GM12878 (cell line): ENCODE data around the gene TUBB. TPM values are rescaled to one million over a fixed set of nuclear protein-coding genes. Genes with fewer than 3 reads are reported as not detected.

Experiments
- ATF2 ChIP-seq: IDR thresholded peaks from 2 replicates; pipeline ENCODE4 v1.6.1; 2012; ENCODE audit warnings: low read length, inconsistent platforms
- ATF3 ChIP-seq: IDR thresholded peaks from 2 replicates; pipeline ENCODE4 v1.6.1; 2011; ENCODE audit warnings: low read depth, mild to moderate bottlenecking, low read length, moderate library complexity, borderline replicate concordance; ENCODE audit errors: extremely low read depth
- ATF7 ChIP-seq: fragments of 450-650 bp; IDR thresholded peaks from 2 replicates; pipeline ENCODE4 v1.6.1; 2016; ENCODE audit warnings: low read depth, mild to moderate bottlenecking
- BACH1 ChIP-seq: fragments of 450-650 bp; IDR thresholded peaks from 2 replicates; pipeline ENCODE4 v1.6.1; 2017; ENCODE audit warnings: mild to moderate bottlenecking, borderline replicate concordance
- BCL3 ChIP-seq: IDR thresholded peaks from 2 replicates; pipeline ENCODE4 v1.6.1; 2011; ENCODE audit warnings: borderline replicate concordance, low read depth, mild to moderate bottlenecking, moderate library complexity, low read length; ENCODE audit not compliant: insufficient read depth, poor library complexity, severe bottlenecking
- CBX3 ChIP-seq: fragments of 200-600 bp; sonication (generic); IDR thresholded peaks from 2 replicates; pipeline ENCODE4 v1.6.1; 2016; ENCODE audit warnings: low read depth, borderline replicate concordance
- CHD2 ChIP-seq: IDR thresholded peaks from 2 replicates; pipeline ENCODE4 v1.6.1; 2011; ENCODE audit warnings: low read depth, low read length, improper control_type of control experiment, borderline replicate concordance
- HDAC6 ChIP-seq: fragments of 200-600 bp; sonication (generic); IDR thresholded peaks from one replicate; pipeline ENCODE4 v1.8.0; 2017; ENCODE audit warnings: antibody characterized with exemption; ENCODE audit not compliant: unreplicated experiment
- HSF1 ChIP-seq: fragments of 150-350 bp; IDR thresholded peaks from 2 replicates; pipeline ENCODE4 v1.6.1; 2014; ENCODE audit warnings: mild to moderate bottlenecking, low read depth, low read length
- IRF4 ChIP-seq: IDR thresholded peaks from 2 replicates; pipeline ENCODE4 v1.6.1; 2011; ENCODE audit warnings: low read depth, low read length
- PAX5 ChIP-seq: IDR thresholded peaks from 2 replicates; pipeline ENCODE4 v1.6.1; 2011; ENCODE audit warnings: low read depth, low read length, borderline replicate concordance
- SKIL ChIP-seq: fragments of 450-650 bp; IDR thresholded peaks from 2 replicates; pipeline ENCODE4 v1.6.1; 2017; ENCODE audit warnings: mild to moderate bottlenecking, low read depth, inconsistent platforms; ENCODE audit not compliant: poor library complexity, severe bottlenecking
- SMAD5 ChIP-seq: IDR thresholded peaks from 2 replicates; pipeline ENCODE4 v1.6.1; 2016; ENCODE audit warnings: antibody characterized with exemption, low read depth
- SP1 ChIP-seq: IDR thresholded peaks from one replicate; pipeline ENCODE4 v1.6.1; 2011; ENCODE audit warnings: low read depth, low read length
- SREBF2 ChIP-seq: IDR thresholded peaks from 2 replicates; pipeline ENCODE4 v1.6.1; 2012; ENCODE audit warnings: mild to moderate bottlenecking, low read length
- SUPT20H ChIP-seq: IDR thresholded peaks from 2 replicates; pipeline ENCODE4 v1.6.1; 2011; ENCODE audit warnings: low read depth, mild to moderate bottlenecking, low read length, moderate library complexity, borderline replicate concordance; ENCODE audit not compliant: control insufficient read depth
- TCF3 ChIP-seq: IDR thresholded peaks from 2 replicates; pipeline ENCODE4 v1.6.1; 2012; ENCODE audit warnings: low read depth, mild to moderate bottlenecking, low read length, borderline replicate concordance; ENCODE audit not compliant: insufficient read depth
- ZBTB11 ChIP-seq: fragments of 450-650 bp; formaldehyde crosslinking; IDR thresholded peaks from 2 replicates; pipeline ENCODE4 v1.5.0; 2022; ENCODE audit warnings: mild to moderate bottlenecking, missing genetic modification characterization
- polyA plus RNA-seq, 11 experiments: library from polyadenylated mRNA; depleted of rRNA in 4 of 11; unstranded in 6 of 11; stranded (reverse) in 5 of 11; fragments of >200 nt; fragmentation: Nextera tagmentation in 4 of 11; fragmentation: Illumina TruSeq in 1 of 11; extraction: Ambion mirVana in 4 of 11; extraction: Trizol in 1 of 11; gene quantifications; 1 replicate in 1 of 11; 2 replicates in 10 of 11; pipeline versions ENCODE4 v1.2.1 to v1.2.3, GENCODE V29; 2011 to 2016; ENCODE audit warnings: inconsistent platforms in 2 of 11, missing spikeins in 2 of 11, low read depth in 1 of 11
- total RNA-seq, 4 experiments: library from RNA; depleted of rRNA in 3 of 4; stranded (reverse); fragments of >200 nt in 3 of 4; fragmentation: Illumina TruSeq in 1 of 4; extraction: Trizol in 1 of 4; gene quantifications; 2 replicates each; pipeline versions ENCODE4 v1.2.1 to v1.2.3, GENCODE V29; 2013 to 2021

The TUBB gene
- total and polyA plus RNA-seq, 10 of the 15 experiments (the other 5 are each of a cell fraction or from before 2014, with no cell fraction given), result 1,039 to 3,052 (median 1,656) TPM

- TF ChIP-seq ZBTB11 (CRISPR knock-in tag), result no peak
- no peak for TF ChIP-seq ATF3
- TF ChIP-seq CBX3, result no peak
- TF ChIP-seq BACH1, result peak; percentile 89
- no peak for TF ChIP-seq SUPT20H
- TF ChIP-seq HDAC6, result no peak
- TF ChIP-seq SMAD5, result peak; percentile 81
- TF ChIP-seq ATF2, result no peak
- TF ChIP-seq ATF7, result no peak; the same call in 1 of the 2 replicates
- TF ChIP-seq CHD2, result peak; percentile 66; the same call in 1 of the 2 replicates
- TF ChIP-seq PAX5, result peak; percentile 56
- TF ChIP-seq HSF1, result no peak
- no peak for TF ChIP-seq SP1
- TF ChIP-seq IRF4, result 0 out of 2 replicates have a peak, but pooled peaks have one; percentile 12
- no peak; the same call in 1 of the 2 replicates for TF ChIP-seq TCF3
- TF ChIP-seq SREBF2, result no peak
- peak; percentile 70 for TF ChIP-seq BCL3
- TF ChIP-seq SKIL, result no peak
Measured at GRCh38 chr6:30742316-30743098, 22.4 kb downstream of the TUBB start, which contains the start of gene FLOT1 (continued).
